NCI-H1694 (cell line): ENCODE results near the gene HOXA6.

Experiments
- DNase-seq: peaks from one replicate; lab custom pipeline; 2025; lab: John Stamatoyannopoulos, UW

The HOXA6 gene

DNA sequence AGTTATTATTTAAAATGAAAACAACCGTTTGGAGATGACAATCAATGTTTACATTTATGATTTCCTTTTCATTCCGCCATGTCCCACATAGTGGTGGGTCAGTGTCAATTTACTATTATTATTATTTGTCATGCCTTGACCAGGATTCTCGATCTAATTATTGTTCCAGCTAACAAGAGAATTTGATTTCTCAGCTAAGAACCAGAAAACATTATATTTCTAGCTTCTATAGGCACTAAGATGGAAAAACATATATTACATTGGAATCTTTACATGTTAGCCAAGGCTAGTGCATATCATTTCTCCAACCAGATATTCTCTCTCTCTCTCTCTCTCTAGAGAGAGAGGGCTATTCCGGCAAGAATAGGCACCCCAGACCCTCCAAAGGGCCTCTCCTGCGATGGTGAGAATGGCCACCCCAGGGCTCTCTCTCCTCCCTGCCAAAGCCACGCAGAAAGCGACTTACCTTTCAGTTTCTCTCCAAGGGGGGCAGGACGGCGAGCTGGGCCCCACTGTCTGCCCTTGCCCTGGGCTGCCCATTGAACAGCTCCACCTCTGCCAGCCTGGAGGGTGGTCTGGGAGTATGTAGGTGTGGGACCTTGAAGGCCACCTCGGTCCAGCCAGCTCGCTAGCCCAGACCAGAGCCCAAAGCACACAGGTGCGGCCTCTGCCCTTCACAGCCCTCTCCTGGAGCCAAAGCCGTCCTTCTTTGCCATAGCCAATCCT lies 2.4 kb upstream of the HOXA6 start:
- no peak for DNase-seq

GRCh38 chr7:27148756-27149641 lies 1.4 kb upstream of the HOXA6 start:
- DNase-seq: no peak

- DNase-seq: no peak
Measured at GRCh38 chr7:27148031-27148755, 619 bp upstream of the HOXA6 start.

DNA sequence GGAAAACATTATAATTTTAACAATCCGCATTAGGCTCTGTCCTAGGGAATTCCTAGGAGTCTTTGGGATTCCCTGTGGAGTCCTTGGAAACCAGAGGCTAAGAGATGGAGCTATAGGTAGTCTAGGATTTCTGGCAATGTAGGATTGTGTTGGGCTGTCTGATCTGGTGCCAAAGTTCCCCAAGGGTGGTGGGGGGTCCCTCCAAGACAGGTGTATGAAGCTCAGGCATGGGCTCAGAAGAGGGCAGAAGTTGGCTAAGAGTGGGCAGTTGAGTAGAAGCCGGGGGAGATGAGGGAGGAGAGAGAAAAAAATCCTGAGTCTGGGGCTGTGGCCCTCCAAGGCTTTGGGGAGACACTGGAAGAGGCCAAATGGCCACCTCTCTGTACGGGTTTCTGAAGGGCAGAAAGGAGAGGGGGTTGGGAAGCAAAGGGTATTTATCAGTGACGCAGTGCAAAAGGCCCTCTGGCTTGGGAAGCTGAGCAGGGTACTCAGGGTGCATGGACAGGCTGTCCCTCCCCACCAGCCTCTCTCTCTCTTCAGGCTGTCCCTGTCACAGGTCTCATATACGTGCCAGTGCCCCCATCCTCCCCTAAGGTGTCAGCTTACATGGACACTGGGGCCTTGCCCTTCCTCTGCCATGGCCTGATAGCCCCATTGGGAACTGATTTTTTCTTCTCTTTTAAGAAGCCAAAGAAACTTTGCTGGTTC lies 929 bp downstream of the HOXA6 start:
- DNase-seq: no peak

DNA sequence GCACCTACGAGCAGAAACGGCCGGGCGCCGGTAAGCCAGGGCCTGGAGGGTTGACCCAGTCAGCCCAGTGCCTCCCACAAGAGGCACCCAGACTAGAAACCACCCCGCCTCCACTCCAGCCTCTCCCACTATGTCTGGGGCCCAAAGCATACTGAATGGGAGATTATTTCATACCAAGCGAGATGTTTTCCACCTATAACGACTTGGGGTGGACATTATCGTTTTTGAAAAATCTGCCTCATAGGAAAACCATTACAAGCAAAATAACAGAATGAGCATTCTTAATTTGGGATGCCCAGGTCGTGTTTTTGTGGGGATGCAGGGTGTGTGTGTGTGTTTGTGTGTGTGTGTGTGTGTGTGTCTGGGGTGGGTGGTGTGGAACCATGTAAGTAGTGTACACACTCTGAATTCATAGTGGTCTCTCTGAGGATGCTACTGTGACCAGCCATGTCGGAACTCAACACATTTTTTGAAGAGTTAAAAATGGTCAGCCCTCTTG lies 1.6 kb downstream of the HOXA6 start:
- DNase-seq: no peak

GRCh38 chr7:27145165-27145913 lies 2.2 kb downstream of the HOXA6 start:
- no peak for DNase-seq

- no peak for DNase-seq
Measured at GRCh38 chr7:27144781-27145164, 2.8 kb downstream of the HOXA6 start.

DNA sequence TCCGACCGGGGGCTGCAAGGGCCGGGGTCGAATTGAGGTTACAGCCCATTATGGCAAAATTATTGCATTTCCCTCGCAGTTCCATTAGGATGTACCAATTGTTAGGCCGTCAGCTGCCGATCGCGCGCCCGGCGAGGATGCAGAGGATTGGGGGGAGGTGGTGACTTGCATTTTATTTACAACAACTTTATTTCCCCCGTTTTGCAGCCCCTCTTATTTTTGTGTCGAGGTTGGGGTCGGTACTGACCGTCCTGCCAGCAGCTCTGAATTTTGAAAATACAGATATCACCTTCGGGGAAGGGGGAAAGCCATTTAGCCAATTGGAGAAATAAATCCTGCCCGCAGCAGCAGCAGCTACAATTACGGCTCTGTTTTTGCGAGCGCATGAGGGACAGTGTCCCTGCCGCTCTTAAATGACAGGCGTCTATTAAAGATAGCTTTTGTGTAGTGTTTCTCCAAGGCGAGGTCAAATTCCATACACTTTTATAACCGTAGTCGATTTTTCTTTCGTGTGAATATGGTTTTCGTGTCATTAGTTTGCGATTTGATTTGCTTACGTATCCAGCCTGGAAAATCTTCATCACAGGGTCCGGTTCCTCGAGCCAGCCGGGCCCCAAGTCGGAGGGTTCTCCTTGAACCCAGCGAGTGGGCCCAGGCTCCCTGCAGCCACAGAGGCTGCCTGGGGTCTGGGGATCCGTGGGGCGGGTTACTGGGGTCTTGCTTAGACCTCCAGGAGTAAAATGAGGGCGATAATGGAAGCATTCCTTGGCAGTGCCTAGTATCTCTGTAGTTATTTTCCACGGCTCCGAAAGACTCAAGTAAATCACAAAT lies 3.4 kb downstream of the HOXA6 start:
- DNase-seq: no peak

DNA sequence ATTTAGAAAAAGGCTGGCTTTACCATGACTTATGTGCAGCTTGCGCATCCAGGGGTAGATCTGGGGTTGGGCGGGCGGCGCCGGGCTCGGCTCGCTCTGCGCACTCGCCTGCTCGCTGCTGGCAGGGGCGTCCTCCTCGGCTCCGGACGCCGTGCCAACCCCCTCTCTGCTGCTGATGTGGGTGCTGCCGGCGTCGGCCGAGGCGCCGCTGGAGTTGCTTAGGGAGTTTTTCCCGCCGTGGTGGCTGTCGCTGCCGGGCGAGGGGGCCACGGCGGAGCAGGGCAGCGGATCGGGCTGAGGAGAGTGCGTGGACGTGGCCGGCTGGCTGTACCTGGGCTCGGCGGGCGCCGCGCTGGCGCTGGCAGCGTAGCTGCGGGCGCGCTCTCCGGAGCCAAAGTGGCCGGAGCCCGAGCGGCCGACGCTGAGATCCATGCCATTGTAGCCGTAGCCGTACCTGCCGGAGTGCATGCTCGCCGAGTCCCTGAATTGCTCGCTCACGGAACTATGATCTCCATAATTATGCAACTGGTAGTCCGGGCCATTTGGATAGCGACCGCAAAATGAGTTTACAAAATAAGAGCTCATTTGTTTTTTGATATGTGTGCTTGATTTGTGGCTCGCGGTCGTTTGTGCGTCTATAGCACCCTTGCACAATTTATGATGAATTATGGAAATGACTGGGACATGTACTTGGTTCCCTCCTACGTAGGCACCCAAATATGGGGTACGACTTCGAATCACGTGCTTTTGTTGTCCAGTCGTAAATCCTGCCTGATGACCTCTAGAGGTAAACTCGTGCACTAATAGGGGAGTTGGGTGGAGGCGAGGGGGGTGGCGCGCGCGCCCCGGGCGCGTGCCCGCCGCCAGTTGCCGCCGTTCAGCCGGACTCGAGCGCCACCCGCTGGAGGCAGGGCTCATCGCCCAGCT lies 4.3 kb downstream of the HOXA6 start, which contains the start of gene HOXA5:
TSS of gene HOXA5 (minus strand) at position 659 of the 927 bp plus-strand sequence. CDS start at position 585, 74 bp downstream.
- no peak for DNase-seq

DNA sequence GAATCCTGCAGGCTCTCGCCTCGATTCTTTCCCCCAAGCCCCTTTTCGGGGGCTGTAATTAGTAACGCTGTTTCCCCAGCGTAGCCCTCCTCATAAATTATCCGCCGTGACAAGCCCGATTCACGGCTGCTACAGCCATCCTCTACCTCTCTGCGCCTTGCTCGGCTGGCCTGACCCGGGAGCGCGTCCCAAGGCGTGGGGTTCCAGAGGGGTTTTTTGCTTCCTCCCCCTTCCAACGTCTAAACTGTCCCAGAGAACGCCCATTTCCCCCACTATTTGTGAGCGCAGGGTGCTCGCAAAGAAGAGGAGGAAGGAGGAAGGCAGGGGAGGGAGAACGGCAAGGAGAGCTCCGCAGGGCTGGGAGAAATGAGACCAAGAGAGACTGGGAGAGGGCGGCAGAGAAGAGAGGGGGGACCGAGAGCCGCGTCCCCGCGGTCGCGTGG lies 5.0 kb downstream of the HOXA6 start:
- no peak for DNase-seq

DNA sequence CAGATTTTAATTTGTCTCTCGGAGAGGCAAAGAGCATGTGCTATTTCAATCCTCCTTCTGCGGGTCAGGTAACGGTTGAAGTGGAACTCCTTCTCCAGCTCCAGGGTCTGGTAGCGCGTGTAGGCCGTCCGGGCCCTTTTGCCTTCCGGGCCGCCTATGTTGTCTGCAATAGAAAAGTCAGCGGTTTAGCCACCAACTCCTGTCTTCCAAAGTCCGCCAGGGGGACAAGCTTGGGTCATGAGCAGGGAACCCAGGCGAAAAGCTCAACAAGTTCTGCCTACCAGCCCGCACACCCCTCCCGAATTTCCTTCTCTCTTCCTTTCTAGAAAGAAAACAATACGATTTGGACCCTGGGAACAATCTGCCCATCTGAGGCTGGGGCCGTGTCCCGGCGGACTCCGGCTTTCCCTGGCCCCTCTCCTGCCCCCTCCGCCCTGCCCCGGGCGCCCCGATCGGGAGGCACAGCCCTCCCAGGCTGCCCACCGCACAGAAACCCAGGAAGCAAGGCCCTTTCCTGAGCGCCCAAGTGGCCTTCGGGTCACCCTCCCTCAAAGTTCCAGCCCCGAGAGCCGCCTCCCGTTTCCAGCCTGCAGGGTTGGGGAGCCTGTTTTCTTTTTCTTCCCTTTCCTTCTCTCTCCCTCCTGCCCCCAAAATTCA lies 5.5 kb downstream of the HOXA6 start:
- no peak for DNase-seq

DNA sequence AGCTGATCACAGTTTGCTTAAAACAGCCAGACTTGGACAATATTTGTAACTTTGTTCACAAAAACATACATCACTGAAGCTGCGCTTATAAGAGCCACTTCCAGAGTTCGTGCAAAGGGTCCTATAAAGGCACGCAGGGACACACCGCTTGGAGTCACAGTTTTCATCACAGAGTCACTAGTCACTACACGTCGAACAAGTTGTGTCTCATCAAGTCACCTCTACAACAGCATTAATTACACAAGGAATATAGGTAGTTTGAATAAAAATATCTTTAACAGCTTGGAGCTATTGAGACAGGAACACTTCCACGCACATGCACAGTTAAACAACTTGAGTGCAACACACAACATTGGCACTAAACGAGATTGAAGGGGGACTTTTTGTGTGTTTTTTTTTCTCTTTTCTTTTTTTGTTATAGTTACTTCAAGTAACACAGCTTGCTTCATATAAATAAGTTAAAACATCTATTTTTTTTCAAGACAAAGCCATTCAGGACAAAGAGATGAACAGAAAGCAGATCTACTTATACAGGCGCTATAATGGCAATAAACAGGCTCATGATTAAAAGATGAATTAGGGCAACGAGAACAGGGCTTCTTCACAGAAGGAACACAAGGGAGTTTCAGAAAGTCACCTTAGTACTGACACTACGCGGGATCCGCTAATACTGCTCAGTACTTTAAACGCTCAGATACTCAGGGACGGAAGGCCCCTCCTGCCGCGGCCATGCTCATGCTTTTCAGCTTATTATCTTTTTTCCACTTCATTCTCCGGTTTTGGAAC lies 6.2 kb downstream of the HOXA6 start:
- DNase-seq: no peak

- no peak for DNase-seq
Measured at GRCh38 chr7:27140126-27140857, 7.3 kb downstream of the HOXA6 start.

DNA sequence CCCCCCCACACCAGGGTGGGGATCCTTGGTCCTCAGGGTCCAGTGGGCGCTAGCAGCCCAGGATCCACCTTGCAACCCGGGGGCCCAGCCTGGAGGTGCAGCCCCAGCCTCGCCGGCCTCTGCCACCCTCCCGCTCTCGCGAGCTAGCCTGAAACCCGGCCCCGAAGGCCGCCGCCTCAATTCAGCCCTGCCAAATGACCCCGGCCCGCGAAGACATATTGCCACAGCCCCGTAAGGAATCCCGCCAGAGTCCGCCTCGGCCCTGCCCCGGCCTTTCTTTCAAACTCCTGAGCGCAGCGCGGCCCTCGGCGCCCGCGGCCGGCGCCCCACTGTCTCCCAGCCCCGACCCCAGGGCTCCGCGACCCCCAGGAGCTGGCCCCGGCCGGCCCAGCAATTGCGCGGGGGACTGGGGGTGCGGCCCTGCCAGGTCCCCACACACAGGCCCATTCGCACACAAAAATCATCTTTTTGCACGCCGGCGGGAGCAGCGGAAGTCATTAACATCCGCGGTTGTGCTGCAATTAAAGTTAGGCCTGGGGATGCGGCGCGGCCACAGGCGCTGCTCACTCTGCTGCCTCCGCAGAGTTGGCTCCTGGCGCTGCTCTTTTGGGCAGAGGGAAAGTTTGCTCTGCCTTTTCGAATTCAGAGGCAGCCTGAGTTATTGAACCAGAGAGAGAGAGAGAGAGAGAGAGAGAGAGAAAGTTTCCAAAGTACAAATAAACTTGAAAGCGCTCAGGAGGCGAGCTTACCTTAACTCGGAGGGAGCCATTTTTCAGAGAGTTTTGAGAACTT lies 8.0 kb downstream of the HOXA6 start:
- no peak for DNase-seq

- DNase-seq: no peak
Measured at GRCh38 chr7:27138985-27139333, 8.6 kb downstream of the HOXA6 start.

DNA sequence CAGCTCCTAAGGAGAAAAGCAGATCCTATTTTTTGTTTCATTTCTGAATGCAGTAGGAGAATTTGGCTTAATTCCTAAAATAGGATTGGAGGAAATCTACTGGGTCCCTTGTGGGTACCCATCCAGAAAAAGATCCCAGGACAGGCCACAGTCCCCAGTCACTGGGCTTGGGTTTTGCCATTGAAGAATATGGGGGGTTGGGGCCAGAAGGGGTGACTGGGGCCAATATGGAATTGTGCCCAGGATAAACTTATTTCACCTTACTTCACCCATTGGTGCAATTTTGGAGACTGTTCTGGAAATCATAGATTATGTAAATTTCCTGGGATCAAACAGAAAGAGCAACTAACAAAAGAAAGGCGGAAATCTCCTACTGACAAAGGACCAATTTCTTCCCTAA lies 9.1 kb downstream of the HOXA6 start:
- DNase-seq: no peak
